ENCODE data around the gene MOCS1. TPM values are rescaled to one million over a fixed set of nuclear protein-coding genes. Genes with fewer than 3 reads are reported as not detected.

The MOCS1 gene
- total RNA-seq, 4 donors from 2014 or later = 5.0 to 12.0 (median 8.4) TPM

- Histone ChIP-seq H3K36me3 (no peaks in the 10 kb centered on the region), H3K4me1 (no peaks in the 10 kb centered on the region), H3K27me3 (peaks cover 0 to 3% (median 0%) of the 10 kb centered on the region in 4 donors), H3K4me3 (no peak overlapping the region), H3K27ac (no peak overlapping the region), H3K9me3 (no peaks in the 10 kb centered on the region)
- WGBS, 2 donors = 37 to 51% methylated on average over 2 of the region's 2 CpGs
- no peak for DNase-seq
- intact Hi-C loops (cut with DNase I) = no loop called here
- TF ChIP-seq POLR2A (IDR thresholded peaks at IDR 0.05) (no peak), CTCF (IDR thresholded peaks at IDR 0.05) (no peak)
Measured at GRCh38 chr6:39964530-39964929, 30.3 kb upstream of the MOCS1 start.

- intact Hi-C loops (cut with DNase I) = no loop called here
Measured at GRCh38 chr6:39964094-39964493, 29.8 kb upstream of the MOCS1 start.

GRCh38 chr6:39962831-39963230 lies 28.6 kb upstream of the MOCS1 start:
- TF ChIP-seq CTCF (IDR thresholded peaks at IDR 0.05) (no peak), POLR2A (IDR thresholded peaks at IDR 0.05) (no peak)
- Histone ChIP-seq H3K9me3 (no peaks in the 10 kb centered on the region), H3K36me3 (no peaks in the 10 kb centered on the region), H3K4me1 (no peaks in the 10 kb centered on the region), H3K4me3 (no peak overlapping the region), H3K27me3 (peaks cover 0 to 3% (median 0%) of the 10 kb centered on the region in 4 donors), H3K27ac (peak overlapping the region in 3 of 4 donors; percentile 9 to 35 (median 10))
- 54 to 64% methylated on average over 4 of the region's 4 CpGs for WGBS, 2 donors
- intact Hi-C loops (cut with DNase I) = no loop called here
- no peak for DNase-seq

More at GRCh38 chr6:39964094-39964493, 29.8 kb upstream of the MOCS1 start:
- H3K27ac ChIP-seq = no peak overlapping the region
- WGBS, 2 donors = 48 to 53% methylated on average over 6 of the region's 6 CpGs
- H3K36me3 ChIP-seq = no peaks in the 10 kb centered on the region
- no peaks in the 10 kb centered on the region for H3K4me1 ChIP-seq
- TF ChIP-seq POLR2A (IDR thresholded peaks at IDR 0.05) (no peak), CTCF (IDR thresholded peaks at IDR 0.05) (no peak)
- peaks cover 0 to 3% (median 0%) of the 10 kb centered on the region in 4 donors for H3K27me3 ChIP-seq
- no peaks in the 10 kb centered on the region for H3K9me3 ChIP-seq
- DNase-seq = no peak
- no peak overlapping the region for H3K4me3 ChIP-seq

- no peaks in the 10 kb centered on the region for H3K4me1 ChIP-seq
- peaks cover 0 to 3% (median 0%) of the 10 kb centered on the region in 4 donors for H3K27me3 ChIP-seq
- H3K27ac ChIP-seq = peak overlapping the region in 3 of 4 donors; percentile 13 to 34 (median 24)
- no peak overlapping the region for H3K4me3 ChIP-seq
- DNase-seq = no peak
- 60 to 73% methylated on average over 5 of the region's 5 CpGs for WGBS, 2 donors
- TF ChIP-seq POLR2A (IDR thresholded peaks at IDR 0.05) = no peak
- no peak for TF ChIP-seq CTCF (IDR thresholded peaks at IDR 0.05)
- no peaks in the 10 kb centered on the region for H3K36me3 ChIP-seq
- intact Hi-C loops (cut with DNase I) = no loop called here
- H3K9me3 ChIP-seq = no peaks in the 10 kb centered on the region
Measured at GRCh38 chr6:39961178-39961577, 26.9 kb upstream of the MOCS1 start.

GRCh38 chr6:39958947-39959346 lies 24.7 kb upstream of the MOCS1 start:
- no peaks in the 10 kb centered on the region for H3K27me3 ChIP-seq
- no peaks in the 10 kb centered on the region for H3K9me3 ChIP-seq
- no peak overlapping the region for H3K27ac ChIP-seq
- H3K4me1 ChIP-seq = no peaks in the 10 kb centered on the region
- 73 to 86% methylated on average over 2 of the region's 2 CpGs for WGBS, 2 donors
- DNase-seq = no peak
- intact Hi-C loops (cut with DNase I) = no loop called here
- H3K4me3 ChIP-seq = no peak overlapping the region
- no peaks in the 10 kb centered on the region for H3K36me3 ChIP-seq
- TF ChIP-seq CTCF (IDR thresholded peaks at IDR 0.05) = no peak
- TF ChIP-seq POLR2A (IDR thresholded peaks at IDR 0.05) = no peak
